ENCODE data around the gene CCDC24. TPM values are rescaled to one million over a fixed set of nuclear protein-coding genes. Genes with fewer than 3 reads are reported as not detected.

Gene CCDC24
- total and polyA plus RNA-seq, 2 of the 13 experiments (the other 11 are each of a cell fraction or from before 2014, with no cell fraction given): 1.4 to 2.9 TPM

- TF ChIP-seq MXD1 (CRISPR knock-in tag; IDR thresholded peaks at IDR 0.05) (no peak), ZNF598 (CRISPR knock-in tag; IDR thresholded peaks at IDR 0.05; ENCODE audit: borderline replicate concordance) (no peak), KDM4B (CRISPR knock-in tag; IDR thresholded peaks at IDR 0.05) (no peak), ZNF563 (CRISPR knock-in tag; IDR thresholded peaks at IDR 0.05) (no peak), RARA (CRISPR knock-in tag; IDR thresholded peaks at IDR 0.05) (no peak), ZNF143 (CRISPR knock-in tag; IDR thresholded peaks at IDR 0.05) (no peak), ZNF552 (CRISPR knock-in tag; IDR thresholded peaks at IDR 0.05; ENCODE audit: borderline replicate concordance) (no peak), ZNF138 (CRISPR knock-in tag; IDR thresholded peaks at IDR 0.05; ENCODE audit: low read depth) (no peak), CERS6 (CRISPR knock-in tag; IDR thresholded peaks at IDR 0.05) (no peak), HMG20A (CRISPR knock-in tag; IDR thresholded peaks at IDR 0.05; ENCODE audit: borderline replicate concordance) (no peak), RNF219 (CRISPR knock-in tag; IDR thresholded peaks at IDR 0.05) (no peak), SNAPC2 (CRISPR knock-in tag; IDR thresholded peaks at IDR 0.05) (no peak), TCF12 (IDR thresholded peaks at IDR 0.05) (no peak), TCF12 (CRISPR knock-in tag; IDR thresholded peaks at IDR 0.05) (no peak), ZNF639 (CRISPR knock-in tag; conservative IDR thresholded peaks at IDR 0.05) (no peak), ZNF577 (CRISPR knock-in tag; IDR thresholded peaks at IDR 0.05; ENCODE audit: borderline replicate concordance, low read depth) (no peak), THAP9 (CRISPR knock-in tag; IDR thresholded peaks at IDR 0.05; ENCODE audit: borderline replicate concordance) (no peak), PAF1 (CRISPR knock-in tag; IDR thresholded peaks at IDR 0.05) (no peak)
Observed at GRCh38 chr1:43947874-43948437, 43.4 kb upstream of the CCDC24 start (continued).

Measured in HepG2 (cell line).